PC-3 (cell line): ENCODE measurements around the gene TCEANC2. TPM values are rescaled to one million over a fixed set of nuclear protein-coding genes. Genes with fewer than 3 reads are reported as not detected.

Experiments used
- microRNA-seq: library from miRNA; unstranded; fragments of <30 nt; microRNA quantifications from one replicate; pipeline ENCODE4 v1.1.0, GENCODE V29; 2020; ENCODE audit not compliant: unreplicated experiment
- total RNA-seq: library from RNA; depleted of rRNA; stranded (reverse); fragments of >200 nt; gene quantifications from 2 replicates; pipeline ENCODE4 v1.2.3, GENCODE V29; 2014; rRNA removed

Gene TCEANC2
- total RNA-seq, 1 experiment from 2014 or later = 4.2 TPM

Small RNA genes lying within 50 kb of the gene (microRNA-seq; reads per million reads assigned to microRNA genes)
- 1.3 reads per million for gene MIR4781

Other genes with a start within 250 kb of the TCEANC2 start
- gene NDC1, start 215.3 kb upstream of the TCEANC2 start, total RNA-seq = 59.3 and 63.6 TPM in 2 replicates
- 21.1 and 22.7 TPM in 2 replicates for gene YIPF1, start 163.8 kb upstream of the TCEANC2 start, total RNA-seq
- gene DIO1, start 159.4 kb upstream of the TCEANC2 start, total RNA-seq = not detected in 2 replicates
- gene IFT25, start 107.9 kb upstream of the TCEANC2 start, total RNA-seq = 49.7 and 66.7 TPM in 2 replicates
- 23.9 and 27.3 TPM in 2 replicates for gene LRRC42, start 107.3 kb upstream of the TCEANC2 start, total RNA-seq
- not detected in 2 replicates for gene LDLRAD1, start 35.4 kb upstream of the TCEANC2 start, total RNA-seq
- gene TMEM59, start 404 bp upstream of the TCEANC2 start, total RNA-seq = 71.5 and 133 TPM in 2 replicates
- gene CDCP2, start 99.4 kb downstream of the TCEANC2 start, total RNA-seq = 0.35 TPM in 1 of 2 replicates, not detected in the other
- 3.6 and 11.9 TPM in 2 replicates for gene CYB5RL, start 146.4 kb downstream of the TCEANC2 start, total RNA-seq
- gene MRPL37, start 146.6 kb downstream of the TCEANC2 start, total RNA-seq = 191 and 211 TPM in 2 replicates